Measurements from ENCODE around the gene USP28.
A peak's percentile ranks its signal among the peaks of the same experiment; 100 is the strongest.
"Not testable (repeated sequence)": the region's sequence is repeated elsewhere in the genome, so short reads cannot be mapped to it uniquely, and the experiment has no call there.

Gene USP28

GRCh38 chr11:113827477-113827876, 47.9 kb downstream of the USP28 start:
- Mint-ChIP-seq H3K9me3 (no peaks in the 10 kb centered on the region), H3K4me3 (no peak overlapping the region), H3K27me3 (no peaks in the 10 kb centered on the region), H3K27ac (no peak overlapping the region), H3K4me1 (no peaks in the 10 kb centered on the region)
- DNase-seq (no peak), ATAC-seq (no peak)

- no peak for DNase-seq
- peak overlapping the region in 1 of 2 donors; percentile 6 for H3K27ac Mint-ChIP-seq
- ATAC-seq, result no peak
- H3K4me1 Mint-ChIP-seq, result no peaks in the 10 kb centered on the region
- H3K9me3 Mint-ChIP-seq, result no peaks in the 10 kb centered on the region
- H3K4me3 Mint-ChIP-seq, result no peak overlapping the region
- no peaks in the 10 kb centered on the region for H3K27me3 Mint-ChIP-seq
These were observed 56.9 kb downstream of the USP28 start for GRCh38 chr11:113818426-113818825.

- H3K27me3 Mint-ChIP-seq, result no peaks in the 10 kb centered on the region
- ATAC-seq (no peak), DNase-seq (no peak)
- no peak overlapping the region for H3K27ac Mint-ChIP-seq
- no peaks in the 10 kb centered on the region for H3K9me3 Mint-ChIP-seq
- H3K4me3 Mint-ChIP-seq, result no peak overlapping the region
- H3K4me1 Mint-ChIP-seq, result no peaks in the 10 kb centered on the region
These were observed 57.7 kb downstream of the USP28 start for GRCh38 chr11:113817626-113818025.

GRCh38 chr11:113817162-113817561, 58.2 kb downstream of the USP28 start:
- no peaks in the 10 kb centered on the region for H3K9me3 Mint-ChIP-seq
- no peaks in the 10 kb centered on the region for H3K27me3 Mint-ChIP-seq
- DNase-seq (no peak), ATAC-seq (no peak)
- H3K4me3 Mint-ChIP-seq, result no peak overlapping the region
- no peak overlapping the region for H3K27ac Mint-ChIP-seq
- no peaks in the 10 kb centered on the region for H3K4me1 Mint-ChIP-seq

- no peak for ATAC-seq
- no peak overlapping the region for H3K4me3 Mint-ChIP-seq
- no peak overlapping the region for H3K27ac Mint-ChIP-seq
- H3K9me3 Mint-ChIP-seq, result no peaks in the 10 kb centered on the region
- no peaks in the 10 kb centered on the region for H3K27me3 Mint-ChIP-seq
- DNase-seq, result no peak
- no peaks in the 10 kb centered on the region for H3K4me1 Mint-ChIP-seq
These were observed 61.2 kb downstream of the USP28 start for GRCh38 chr11:113814181-113814580.

GRCh38 chr11:113808931-113809330, 66.4 kb downstream of the USP28 start:
- H3K27me3 Mint-ChIP-seq, result no peaks in the 10 kb centered on the region
- no peaks in the 10 kb centered on the region for H3K9me3 Mint-ChIP-seq
- H3K27ac Mint-ChIP-seq, result no peak overlapping the region
- no peak overlapping the region for H3K4me3 Mint-ChIP-seq
- no peaks in the 10 kb centered on the region for H3K4me1 Mint-ChIP-seq
- ATAC-seq, result no peak
- no peak for DNase-seq

- H3K27me3 Mint-ChIP-seq, result no peaks in the 10 kb centered on the region
- no peaks in the 10 kb centered on the region for H3K4me1 Mint-ChIP-seq
- ATAC-seq (no peak), DNase-seq (no peak)
- no peaks in the 10 kb centered on the region for H3K9me3 Mint-ChIP-seq
- no peak overlapping the region for H3K27ac Mint-ChIP-seq
- H3K4me3 Mint-ChIP-seq, result no peak overlapping the region
These were observed 69.0 kb downstream of the USP28 start for GRCh38 chr11:113806406-113806805.

- no peak for DNase-seq
- no peak for ATAC-seq
- no peaks in the 10 kb centered on the region for H3K27me3 Mint-ChIP-seq
- no peak overlapping the region for H3K27ac Mint-ChIP-seq
- no peaks in the 10 kb centered on the region for H3K9me3 Mint-ChIP-seq
- no peaks in the 10 kb centered on the region for H3K4me1 Mint-ChIP-seq
- H3K4me3 Mint-ChIP-seq, result no peak overlapping the region
These were observed 69.7 kb downstream of the USP28 start for GRCh38 chr11:113805640-113806039.

GRCh38 chr11:113802621-113803020, 72.8 kb downstream of the USP28 start:
- Mint-ChIP-seq H3K9me3 (no peaks in the 10 kb centered on the region), H3K4me3 (no peak overlapping the region), H3K4me1 (no peaks in the 10 kb centered on the region), H3K27ac (no peak overlapping the region), H3K27me3 (no peaks in the 10 kb centered on the region)
- no peak for ATAC-seq
- DNase-seq, result no peak

- Mint-ChIP-seq H3K9me3 (no peaks in the 10 kb centered on the region), H3K27ac (no peak overlapping the region), H3K4me1 (no peaks in the 10 kb centered on the region), H3K4me3 (no peak overlapping the region), H3K27me3 (no peaks in the 10 kb centered on the region)
- ATAC-seq (peak; percentile 74), DNase-seq (no peak)
These were observed 78.6 kb downstream of the USP28 start for GRCh38 chr11:113796663-113797259.

- no peak overlapping the region for H3K4me3 Mint-ChIP-seq
- no peak overlapping the region for H3K27ac Mint-ChIP-seq
- no peaks in the 10 kb centered on the region for H3K4me1 Mint-ChIP-seq
- no peak for DNase-seq
- H3K9me3 Mint-ChIP-seq, result no peaks in the 10 kb centered on the region
- ATAC-seq, result no peak
- peaks cover 17% of the 10 kb centered on the region for H3K27me3 Mint-ChIP-seq
These were observed 85.6 kb downstream of the USP28 start for GRCh38 chr11:113789675-113790320.

- DNase-seq, H3K4me3 Mint-ChIP-seq, H3K9me3 Mint-ChIP-seq, H3K4me1 Mint-ChIP-seq, ATAC-seq, H3K27ac Mint-ChIP-seq: not testable (repeated sequence)
- peaks cover 22% of the 10 kb centered on the region for H3K27me3 Mint-ChIP-seq
These were observed 86.4 kb downstream of the USP28 start for GRCh38 chr11:113789016-113789415.

- no peak overlapping the region for H3K4me3 Mint-ChIP-seq
- H3K27ac Mint-ChIP-seq, result no peak overlapping the region
- H3K27me3 Mint-ChIP-seq, result peaks cover 19% of the 10 kb centered on the region
- no peak for ATAC-seq
- no peaks in the 10 kb centered on the region for H3K9me3 Mint-ChIP-seq
- no peak for DNase-seq
- H3K4me1 Mint-ChIP-seq, result no peaks in the 10 kb centered on the region
These were observed 93.2 kb downstream of the USP28 start for GRCh38 chr11:113782134-113782533.

- H3K27me3 Mint-ChIP-seq, result peaks cover 16% of the 10 kb centered on the region
These were observed 93.7 kb downstream of the USP28 start for GRCh38 chr11:113781682-113782081.

GRCh38 chr11:113779496-113779895, 95.9 kb downstream of the USP28 start, which contains the start of gene CLDN25:
Gene CLDN25, plus strand, starts transcription at chr11:113779796. Its CDS starts 0 bp downstream, at chr11:113779796.
- Mint-ChIP-seq H3K9me3 (no peaks in the 10 kb centered on the region), H3K4me3 (no peak within 1 kb of the TSS), H3K27ac (no peak within 1 kb of the TSS), H3K4me1 (peaks cover 2% of the 10 kb centered on the region), H3K27me3 (peaks cover 12% of the 10 kb centered on the region)
- ATAC-seq (no peak), DNase-seq (no peak)

More at GRCh38 chr11:113781682-113782081, 93.7 kb downstream of the USP28 start:
- Mint-ChIP-seq H3K27ac (no peak overlapping the region), H3K9me3 (no peaks in the 10 kb centered on the region), H3K4me1 (no peaks in the 10 kb centered on the region), H3K4me3 (no peak overlapping the region)
- ATAC-seq (no peak), DNase-seq (no peak)

GRCh38 chr11:113778111-113778910, 97.1 kb downstream of the USP28 start:
- no peaks in the 10 kb centered on the region for H3K9me3 Mint-ChIP-seq
- H3K27me3 Mint-ChIP-seq, result peaks cover 10% of the 10 kb centered on the region
- H3K4me3 Mint-ChIP-seq, result no peak overlapping the region
- peaks cover 7% of the 10 kb centered on the region for H3K4me1 Mint-ChIP-seq
- DNase-seq, result no peak
- no peak for ATAC-seq
- no peak overlapping the region for H3K27ac Mint-ChIP-seq

Data from stimulated activated naive CD8-positive, alpha-beta T cell treated with anti-CD3 and anti-CD28 coated beads, Interleukin-15, amount 100 ng/mL, for 72 hours (primary cell).